T-cell (primary cell): ENCODE data around the gene GBP3. TPM values are rescaled to one million over a fixed set of nuclear protein-coding genes. Genes with fewer than 3 reads are reported as not detected.

Experiments
- ATAC-seq, 4 experiments: fragments of 200-7000 bp in 3 of 4; fragments of 150-1000 bp in 1 of 4; cut with Tn5 transposase; replicated peaks in 1 of 4; 1 replicate in 3 of 4; 2 replicates in 1 of 4; pipeline ENCODE4 v1.10.0; 2021; ENCODE audit warnings: moderate library complexity in 3 of 4, mild to moderate bottlenecking in 2 of 4, moderate number of reproducible peaks in 1 of 4
- CTCF ChIA-PET, 2 donors: fragments of 300-600 bp; sonication (Branson Sonifier 250); formaldehyde crosslinking; loops; one replicate each; lab custom pipeline; 2022; ENCODE audit warnings: antibody characterized with exemption in 2 of 2; lab: Charles Lee
- POLR2A ChIA-PET, 2 donors: fragments of 300-600 bp; sonication (Branson Sonifier 250); formaldehyde crosslinking; loops; one replicate each; lab custom pipeline; 2022; ENCODE audit warnings: antibody characterized with exemption in 2 of 2; lab: Charles Lee
- DNase-seq, 35 experiments: peaks; one replicate each; pipeline versions ENCODE4 v3.0.0 to v3.0.0-alpha.2; 2013 to 2023
- H3K27ac ChIP-seq: one replicate; pipeline ENCODE4 v1.5.1; 2013; ENCODE audit warnings: low read length
- H3K27me3 ChIP-seq, 2 experiments: replicated peaks in 1 of 2; 1 replicate in 1 of 2; 2 replicates in 1 of 2; pipeline versions ENCODE4 v1.6.1 to v1.7.0; 2013; ENCODE audit warnings: low read length in 1 of 2, mixed read lengths in 1 of 2; ENCODE audit not compliant: control insufficient read depth in 2 of 2, insufficient read depth in 2 of 2; ENCODE audit errors: extremely low read depth in 1 of 2
- H3K36me3 ChIP-seq, 2 donors: 1 replicate in 1 of 2; 2 replicates in 1 of 2; pipeline versions ENCODE4 v1.6.1 to v1.7.0; 2013; ENCODE audit warnings: low read length in 1 of 2; ENCODE audit not compliant: control insufficient read depth in 2 of 2, insufficient read depth in 1 of 2; ENCODE audit errors: extremely low read depth in 1 of 2
- H3K4me1 ChIP-seq, 2 experiments: 1 replicate in 1 of 2; 2 replicates in 1 of 2; pipeline versions ENCODE4 v1.6.1 to v1.7.0; 2013; ENCODE audit warnings: low read length in 2 of 2, mixed read lengths in 1 of 2; ENCODE audit not compliant: insufficient read depth in 2 of 2, control insufficient read depth in 1 of 2; ENCODE audit errors: extremely low read depth in 1 of 2
- H3K4me3 ChIP-seq, 2 donors: 1 replicate in 1 of 2; 2 replicates in 1 of 2; pipeline versions ENCODE4 v1.5.1 to v1.7.0; 2013; ENCODE audit warnings: mild to moderate bottlenecking in 2 of 2, low read length in 1 of 2, moderate library complexity in 1 of 2; ENCODE audit not compliant: control insufficient read depth in 1 of 2; ENCODE audit errors: extremely low read depth in 1 of 2
- H3K9me3 ChIP-seq: 2 replicates; pipeline ENCODE4 v1.7.0; 2013
- H3K27ac Mint-ChIP-seq, 2 donors: one replicate each; pipeline ENCODE4 v1.8.0; 2020 to 2021; ENCODE audit warnings: mild to moderate bottlenecking in 2 of 2, mixed read lengths in 2 of 2
- H3K27me3 Mint-ChIP-seq, 2 donors: one replicate each; pipeline ENCODE4 v1.8.0; 2021 to 2022; ENCODE audit warnings: mixed read lengths in 2 of 2
- H3K36me3 Mint-ChIP-seq: one replicate; pipeline ENCODE4 v1.8.0; 2021; ENCODE audit warnings: mixed read lengths
- H3K4me1 Mint-ChIP-seq, 3 donors: one replicate each; pipeline ENCODE4 v1.8.0; 2020 to 2022; ENCODE audit warnings: mixed read lengths in 3 of 3, mild to moderate bottlenecking in 1 of 3
- H3K4me3 Mint-ChIP-seq, 3 donors: one replicate each; pipeline ENCODE4 v1.8.0; 2020 to 2022; ENCODE audit warnings: mild to moderate bottlenecking in 3 of 3, mixed read lengths in 3 of 3, moderate library complexity in 3 of 3
- H3K9me3 Mint-ChIP-seq, 3 donors: one replicate each; pipeline ENCODE4 v1.8.0; 2020 to 2022; ENCODE audit warnings: mixed read lengths in 3 of 3
- WGBS: methylation state at CpG from one replicate; pipeline ENCODE4 v1.1.5; 2013; ENCODE audit warnings: missing lambda C conversion rate; ENCODE audit not compliant: insufficient coverage; 5-methylcytosine and 5-hydroxymethylcytosine counted together
- total RNA-seq, 35 experiments: library from RNA in 6 of 35; stranded (reverse) in 6 of 35; fragments of 120-200 nt in 1 of 35; gene quantifications; one replicate each; pipeline versions ENCODE4 v1.2.1 to v1.2.4 and lab custom pipeline; 2013 to 2026

The GBP3 gene
- total RNA-seq, 5 donors from 2014 or later (not counting 1 experiment from before 2014, with no cell fraction given): 26.7 to 52.0 (median 39.2) TPM

DNA sequence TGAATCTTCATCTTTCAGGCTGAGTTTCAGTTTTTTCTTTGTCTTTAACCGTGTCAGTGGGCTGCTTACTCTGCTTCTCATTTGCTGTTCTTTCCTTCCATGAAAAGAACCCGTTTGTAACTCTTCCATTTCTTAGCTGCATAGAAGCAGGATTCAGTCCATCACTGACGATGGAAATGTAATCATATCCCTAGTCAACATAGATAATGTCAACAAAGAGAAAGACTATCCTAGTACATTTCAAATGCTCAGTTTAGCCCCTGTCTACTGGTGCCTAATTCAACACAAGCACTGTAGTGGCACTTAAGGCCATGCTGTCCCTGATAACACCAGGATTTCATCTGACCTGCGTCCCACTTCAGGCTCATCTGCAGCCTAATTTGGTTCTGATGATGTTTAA, 42.0 kb upstream of the GBP3 start:
- ATAC-seq (peak; percentile 59 to 77 (median 69)), DNase-seq (peak in 1 of 35 experiments; percentile 16)
- Mint-ChIP-seq H3K27me3 (no peaks in the 10 kb centered on the region), H3K4me3 (peak overlapping the region; percentile 94 to 98 (median 96)), H3K9me3 (no peaks in the 10 kb centered on the region), H3K27ac (peak overlapping the region; percentile 97 to 99), H3K4me1 (peaks cover 59 to 68% (median 62%) of the 10 kb centered on the region in 3 donors), H3K36me3 (peaks cover 30% of the 10 kb centered on the region)
- H3K9me3 ChIP-seq: no peaks in the 10 kb centered on the region
- POLR2A ChIA-PET: interaction anchor here (0.6 to 1.6 kb wide), 7 partner anchors 43 to 210 kb away, joined by 3 to 11 read pairs (median 4); partner anchors contain the start of gene GBP5 (in 1 of the 2)
- H3K27me3 ChIP-seq: no peaks in the 10 kb centered on the region
- CTCF ChIA-PET: interaction anchor here (0.7 to 1.7 kb wide), 10 partner anchors 19 to 390 kb away, joined by 3 to 13 read pairs (median 3); partner anchors contain the start of gene GBP4 (in 1 of the 2)
- peak overlapping the region; percentile 93 for H3K27ac ChIP-seq
- peaks cover 0 to 16% of the 10 kb centered on the region in 2 donors for H3K36me3 ChIP-seq
- peak overlapping the region; percentile 70 to 77 for H3K4me3 ChIP-seq
- H3K4me1 ChIP-seq: peaks cover 12 to 22% of the 10 kb centered on the region in 2 experiments
- 0% methylated on average over 2 of the region's 4 CpGs for WGBS

DNA sequence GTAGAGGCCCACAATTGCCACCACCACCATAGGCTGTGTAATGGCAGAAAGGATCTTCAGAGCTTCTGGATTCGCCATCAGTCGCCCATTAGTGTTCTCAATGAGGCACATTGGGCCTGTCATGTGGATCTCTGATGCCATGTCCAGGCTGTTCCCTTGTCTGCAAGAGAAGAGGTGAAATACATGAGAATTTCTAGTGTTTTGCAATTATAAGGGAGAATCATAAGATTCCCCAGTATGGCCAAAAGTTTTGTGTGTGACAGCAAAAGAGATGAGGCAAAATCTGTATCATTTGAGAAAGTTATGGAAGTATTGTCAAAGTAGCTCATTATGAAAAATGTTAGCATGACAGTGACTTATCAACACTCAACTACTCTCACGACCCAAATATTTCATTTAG, 40.4 kb upstream of the GBP3 start:
- Histone ChIP-seq H3K4me1 (peaks cover 12 to 22% of the 10 kb centered on the region in 2 experiments), H3K27me3 (no peaks in the 10 kb centered on the region), H3K27ac (peak overlapping the region; percentile 93), H3K4me3 (peak overlapping the region; percentile 15 to 70), H3K9me3 (no peaks in the 10 kb centered on the region), H3K36me3 (peaks cover 7 to 31% of the 10 kb centered on the region in 2 donors)
- Mint-ChIP-seq H3K4me3 (peak overlapping the region; percentile 94 to 98 (median 96)), H3K27ac (peak overlapping the region; percentile 97 to 99), H3K36me3 (peaks cover 42% of the 10 kb centered on the region), H3K4me1 (peaks cover 50 to 60% (median 56%) of the 10 kb centered on the region in 3 donors), H3K9me3 (no peaks in the 10 kb centered on the region), H3K27me3 (no peaks in the 10 kb centered on the region)
- no CpG with 5 or more reads among the region's 3 CpGs for WGBS
- no peak for ATAC-seq
- DNase-seq: no peak
- ChIA-PET POLR2A (interaction anchor here in 1 of 2 donors (0.6 kb wide), 2 partner anchors 63 to 244 kb away, joined by 4 read pairs; partner anchors contain the start of gene GBP2), CTCF (interaction anchor here in 1 of 2 donors (0.9 kb wide), 1 partner anchor 23 kb away, joined by 3 read pairs; no protein-coding TSS in a partner anchor)

DNA sequence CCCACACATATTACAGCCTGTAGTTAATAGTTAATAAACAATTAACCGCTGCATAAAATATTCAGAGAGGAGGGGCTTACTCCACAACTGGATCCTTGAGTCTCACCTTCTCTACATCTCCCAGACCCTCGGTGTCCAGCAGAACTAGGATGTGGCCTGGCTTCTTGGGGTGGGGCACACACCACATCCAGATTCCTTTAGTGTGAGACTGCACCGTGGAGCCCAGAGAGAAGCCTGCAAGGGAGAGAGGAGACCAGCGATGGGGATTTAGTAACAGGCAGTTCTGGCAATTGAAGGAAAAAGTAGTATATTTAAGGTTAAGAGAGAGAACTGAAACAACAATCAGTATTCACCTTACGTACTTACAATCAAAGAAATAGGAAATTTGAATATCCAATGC, 37.4 kb upstream of the GBP3 start:
- Mint-ChIP-seq H3K27me3 (no peaks in the 10 kb centered on the region), H3K4me1 (peaks cover 49 to 50% (median 49%) of the 10 kb centered on the region in 3 donors), H3K4me3 (peak overlapping the region in 2 of 3 donors; percentile 28 to 94), H3K36me3 (peaks cover 68% of the 10 kb centered on the region), H3K9me3 (no peaks in the 10 kb centered on the region), H3K27ac (peak overlapping the region in 1 of 2 donors; percentile 66)
- no CpG with 5 or more reads among the region's 5 CpGs for WGBS
- POLR2A ChIA-PET: no interaction called here
- Histone ChIP-seq H3K4me1 (peaks cover 7 to 17% of the 10 kb centered on the region in 2 experiments), H3K27ac (no peak overlapping the region), H3K27me3 (no peaks in the 10 kb centered on the region), H3K9me3 (no peaks in the 10 kb centered on the region), H3K4me3 (no peak overlapping the region), H3K36me3 (peaks cover 7 to 61% of the 10 kb centered on the region in 2 donors)
- ATAC-seq: no peak
- DNase-seq: no peak
- CTCF ChIA-PET: no interaction called here

DNA sequence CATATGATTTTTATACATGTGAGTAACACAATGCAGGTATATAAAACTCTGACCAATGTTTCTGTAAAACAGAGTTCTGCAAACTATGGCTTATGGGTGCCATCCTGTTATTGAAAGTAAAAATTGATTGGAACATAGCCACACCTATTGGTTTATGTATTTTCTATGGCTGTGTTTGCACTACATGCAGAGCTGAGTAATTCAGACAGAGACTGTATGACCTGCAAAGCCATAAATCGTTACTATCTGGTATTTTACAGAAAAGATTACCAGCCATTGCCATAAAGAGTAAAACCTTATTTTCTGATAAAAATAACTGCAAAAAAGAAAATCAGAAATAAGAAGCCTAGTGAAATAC, 29.3 kb upstream of the GBP3 start:
- Mint-ChIP-seq H3K27ac (no peak overlapping the region), H3K4me3 (no peak overlapping the region), H3K36me3 (peaks cover 67% of the 10 kb centered on the region), H3K4me1 (peaks cover 0 to 13% (median 2%) of the 10 kb centered on the region in 3 donors), H3K27me3 (no peaks in the 10 kb centered on the region), H3K9me3 (no peaks in the 10 kb centered on the region)
- Histone ChIP-seq H3K27me3 (no peaks in the 10 kb centered on the region), H3K4me3 (no peak overlapping the region), H3K4me1 (no peaks in the 10 kb centered on the region), H3K27ac (no peak overlapping the region), H3K36me3 (peaks cover 3 to 72% of the 10 kb centered on the region in 2 donors), H3K9me3 (no peaks in the 10 kb centered on the region)
- ATAC-seq (no peak), DNase-seq (no peak)
- POLR2A ChIA-PET: no interaction called here
- CTCF ChIA-PET: no interaction called here
- WGBS: no CpG with 5 or more reads among the region's 1 CpG

DNA sequence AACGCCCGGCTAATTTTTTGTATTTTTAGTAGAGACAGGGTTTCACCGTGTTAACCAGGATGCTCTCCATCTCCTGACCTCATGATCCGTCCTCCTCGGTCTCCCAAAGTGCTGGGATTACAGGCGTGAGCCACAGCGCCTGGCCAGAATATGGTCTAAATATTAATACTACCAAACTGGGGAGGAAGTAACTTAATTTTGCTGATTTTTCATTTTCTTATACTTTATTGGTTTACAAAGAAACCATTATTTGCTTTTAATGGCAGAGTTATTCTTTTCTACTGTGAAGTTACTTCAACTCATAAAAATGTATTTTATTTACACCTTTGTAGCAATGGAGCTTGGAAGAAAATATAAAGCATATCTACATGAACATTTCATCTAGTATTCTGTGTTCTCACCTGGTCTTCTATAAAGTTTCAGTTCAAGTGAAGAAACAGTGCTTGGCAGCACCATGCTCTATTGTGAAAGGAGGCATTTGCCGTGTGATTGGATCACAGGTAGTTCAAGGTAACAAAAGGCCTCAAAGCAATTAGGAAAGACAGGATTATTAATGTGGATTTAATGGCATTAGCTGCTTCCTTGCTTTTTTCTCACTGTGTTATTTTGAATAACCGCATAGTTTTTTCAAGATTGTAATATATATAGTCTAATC, 28.8 kb upstream of the GBP3 start:
- ChIA-PET POLR2A (no interaction called here), CTCF (interaction anchor here in 1 of 2 donors (0.7 kb wide), 1 partner anchor 48 kb away, joined by 3 read pairs; no protein-coding TSS in a partner anchor)
- Histone ChIP-seq H3K4me1 (no peaks in the 10 kb centered on the region), H3K9me3 (no peaks in the 10 kb centered on the region), H3K27ac (no peak overlapping the region), H3K36me3 (peaks cover 3 to 67% of the 10 kb centered on the region in 2 donors), H3K4me3 (no peak overlapping the region), H3K27me3 (no peaks in the 10 kb centered on the region)
- 100% methylated on average over 1 of the region's 9 CpGs for WGBS
- H3K27me3 Mint-ChIP-seq: no peaks in the 10 kb centered on the region
- H3K36me3 Mint-ChIP-seq: peaks cover 62% of the 10 kb centered on the region
- DNase-seq (no peak), ATAC-seq (no peak)
- H3K27ac Mint-ChIP-seq: no peak overlapping the region
- H3K9me3 Mint-ChIP-seq: no peaks in the 10 kb centered on the region
- peaks cover 0 to 13% (median 2%) of the 10 kb centered on the region in 3 donors for H3K4me1 Mint-ChIP-seq
- no peak overlapping the region for H3K4me3 Mint-ChIP-seq

DNA sequence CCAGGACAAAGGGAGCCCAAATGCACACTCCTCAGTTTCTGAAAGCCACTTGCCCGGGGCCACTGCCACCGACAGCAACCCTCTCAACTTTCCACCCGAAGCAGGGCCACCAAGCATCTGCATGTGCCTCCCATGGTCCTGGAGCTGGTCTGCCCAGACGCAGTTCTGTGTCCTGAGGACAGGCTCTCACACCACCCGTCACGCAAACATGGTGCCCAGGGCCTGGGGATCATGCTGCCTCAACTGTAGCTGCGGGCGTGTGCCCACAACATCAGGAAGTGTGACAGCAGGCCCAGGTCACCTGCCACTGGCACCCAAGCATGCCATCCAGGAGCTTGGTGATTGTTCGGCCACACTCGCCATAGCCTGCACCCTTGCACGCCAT, 28.0 kb upstream of the GBP3 start:
- no peaks in the 10 kb centered on the region for H3K27me3 Mint-ChIP-seq
- Histone ChIP-seq H3K9me3 (no peaks in the 10 kb centered on the region), H3K27ac (no peak overlapping the region), H3K4me1 (no peaks in the 10 kb centered on the region), H3K4me3 (no peak overlapping the region), H3K27me3 (no peaks in the 10 kb centered on the region), H3K36me3 (peaks cover 3 to 61% of the 10 kb centered on the region in 2 donors)
- DNase-seq: no peak
- no peak overlapping the region for H3K27ac Mint-ChIP-seq
- H3K36me3 Mint-ChIP-seq: peaks cover 55% of the 10 kb centered on the region
- H3K4me3 Mint-ChIP-seq: no peak overlapping the region
- H3K9me3 Mint-ChIP-seq: no peaks in the 10 kb centered on the region
- POLR2A ChIA-PET: no interaction called here
- no peak for ATAC-seq
- CTCF ChIA-PET: no interaction called here
- 100% methylated on average over 11 of the region's 11 CpGs for WGBS
- H3K4me1 Mint-ChIP-seq: peaks cover 0 to 11% (median 2%) of the 10 kb centered on the region in 3 donors
